Measurements from ENCODE around the gene SEMA3A. TPM values are rescaled to one million over a fixed set of nuclear protein-coding genes. Genes with fewer than 3 reads are reported as not detected.

The SEMA3A gene
- total RNA-seq, 2 experiments from 2014 or later, result 0.50 to 0.60 TPM

- no peaks in the 10 kb centered on the region for H3K27me3 ChIP-seq (ENCODE audit: control insufficient read depth in 1 of 2, insufficient read depth in 2 of 2, low read length in 2 of 2)
- Mint-ChIP-seq H3K4me1 (ENCODE audit: low read depth) (no peaks in the 10 kb centered on the region), H3K4me3 (no peak overlapping the region), H3K9me3 (no peaks in the 10 kb centered on the region), H3K27ac (no peak overlapping the region), H3K36me3 (ENCODE audit: low read depth) (no peaks in the 10 kb centered on the region), H3K27me3 (no peaks in the 10 kb centered on the region)
- no peak for ATAC-seq (ENCODE audit: poor library complexity)
- no peak overlapping the region for H3K4me3 ChIP-seq (ENCODE audit: low read length)
- POLR2A ChIA-PET, result no interaction called here
- no peaks in the 10 kb centered on the region for H3K9me3 ChIP-seq (ENCODE audit: control insufficient read depth in 1 of 2, insufficient read depth in 1 of 2, low read length in 2 of 2)
- H3K27ac ChIP-seq (ENCODE audit: low read depth in 1 of 2, low read length in 2 of 2), result no peak overlapping the region
- CTCF ChIA-PET, result no interaction called here
- no peaks in the 10 kb centered on the region for H3K36me3 ChIP-seq (ENCODE audit: insufficient read depth, low read length)
- intact Hi-C loops (cut with DNase I, micrococcal nuclease), result no loop called here
- DNase-seq, result no peak
- H3K4me1 ChIP-seq (ENCODE audit: insufficient read depth, low read length), result no peaks in the 10 kb centered on the region
- TF ChIP-seq CTCF (IDR thresholded peaks at IDR 0.05), result no peak
Measured at GRCh38 chr7:83918142-83918541, 276.4 kb downstream of the SEMA3A start.

- Mint-ChIP-seq H3K27ac (no peak overlapping the region), H3K9me3 (no peaks in the 10 kb centered on the region), H3K4me1 (ENCODE audit: low read depth) (no peaks in the 10 kb centered on the region), H3K4me3 (no peak overlapping the region), H3K36me3 (ENCODE audit: low read depth) (no peaks in the 10 kb centered on the region), H3K27me3 (no peaks in the 10 kb centered on the region)
- ChIA-PET POLR2A (no interaction called here), CTCF (no interaction called here)
- intact Hi-C loops (cut with DNase I, micrococcal nuclease), result no loop called here
- no peak for DNase-seq
- Histone ChIP-seq H3K27ac (ENCODE audit: low read depth in 1 of 2, low read length in 2 of 2) (no peak overlapping the region), H3K9me3 (ENCODE audit: control insufficient read depth in 1 of 2, insufficient read depth in 1 of 2, low read length in 2 of 2) (no peaks in the 10 kb centered on the region), H3K27me3 (ENCODE audit: control insufficient read depth in 1 of 2, insufficient read depth in 2 of 2, low read length in 2 of 2) (no peaks in the 10 kb centered on the region), H3K36me3 (ENCODE audit: insufficient read depth, low read length) (no peaks in the 10 kb centered on the region), H3K4me1 (ENCODE audit: insufficient read depth, low read length) (no peaks in the 10 kb centered on the region), H3K4me3 (ENCODE audit: low read length) (no peak overlapping the region)
- no peak for ATAC-seq (ENCODE audit: poor library complexity)
- no peak for TF ChIP-seq CTCF (IDR thresholded peaks at IDR 0.05)
Measured at GRCh38 chr7:83913174-83913573, 281.4 kb downstream of the SEMA3A start.

GRCh38 chr7:83908526-83908925, 286.1 kb downstream of the SEMA3A start:
- Histone ChIP-seq H3K27me3 (ENCODE audit: control insufficient read depth in 1 of 2, insufficient read depth in 2 of 2, low read length in 2 of 2) (no peaks in the 10 kb centered on the region), H3K4me3 (ENCODE audit: low read length) (no peak overlapping the region), H3K4me1 (ENCODE audit: insufficient read depth, low read length) (no peaks in the 10 kb centered on the region), H3K36me3 (ENCODE audit: insufficient read depth, low read length) (no peaks in the 10 kb centered on the region), H3K27ac (ENCODE audit: low read depth in 1 of 2, low read length in 2 of 2) (no peak overlapping the region), H3K9me3 (ENCODE audit: control insufficient read depth in 1 of 2, insufficient read depth in 1 of 2, low read length in 2 of 2) (peaks cover 0 to 3% of the 10 kb centered on the region in 2 experiments)
- ATAC-seq (ENCODE audit: poor library complexity) (no peak), DNase-seq (peak in 1 of 14 experiments; percentile 0)
- no peak for TF ChIP-seq CTCF (IDR thresholded peaks at IDR 0.05)
- POLR2A ChIA-PET, result no interaction called here
- no peaks in the 10 kb centered on the region for H3K36me3 Mint-ChIP-seq (ENCODE audit: low read depth)
- intact Hi-C loops (cut with DNase I, micrococcal nuclease), result no loop called here
- H3K4me1 Mint-ChIP-seq (ENCODE audit: low read depth), result no peaks in the 10 kb centered on the region
- no peaks in the 10 kb centered on the region for H3K9me3 Mint-ChIP-seq
- CTCF ChIA-PET, result no interaction called here
- H3K4me3 Mint-ChIP-seq, result no peak overlapping the region
- no peak overlapping the region for H3K27ac Mint-ChIP-seq
- no peaks in the 10 kb centered on the region for H3K27me3 Mint-ChIP-seq

Measured in CD4-positive, alpha-beta T cell (primary cell).